TTC549 (cell line): ENCODE measurements around the gene SEPHS1.
"Not testable (repeated sequence)": the region's sequence is repeated elsewhere in the genome, so short reads cannot be mapped to it uniquely, and the experiment has no call there.

Source experiments
- FAIRE-seq: peaks from 2 replicates; lab custom pipeline; 2012; peaks lifted over from hg19 to GRCh38; lab: Jason Lieb, UNC

Gene SEPHS1

GRCh38 chr10:13360587-13360986 lies 12.5 kb upstream of the SEPHS1 start:
- no peak for FAIRE-seq

GRCh38 chr10:13356392-13356791 lies 8.3 kb upstream of the SEPHS1 start:
- FAIRE-seq: no peak

GRCh38 chr10:13354783-13355182 lies 6.7 kb upstream of the SEPHS1 start:
- FAIRE-seq: no peak

GRCh38 chr10:13352519-13352918 lies 4.4 kb upstream of the SEPHS1 start:
- FAIRE-seq: no peak

GRCh38 chr10:13351340-13351915 lies 3.3 kb upstream of the SEPHS1 start:
- no peak for FAIRE-seq

- FAIRE-seq: no peak
These were observed 1.6 kb upstream of the SEPHS1 start for GRCh38 chr10:13349463-13350274.

- FAIRE-seq: no peak
These were observed 465 bp downstream of the SEPHS1 start for GRCh38 chr10:13347500-13348156.

- FAIRE-seq: no peak
These were observed 1.0 kb downstream of the SEPHS1 start for GRCh38 chr10:13347043-13347499.

GRCh38 chr10:13346283-13347042 lies 1.6 kb downstream of the SEPHS1 start:
- no peak for FAIRE-seq

- no peak for FAIRE-seq
These were observed 7.3 kb downstream of the SEPHS1 start for GRCh38 chr10:13340626-13341376.

GRCh38 chr10:13340068-13340467 lies 8.0 kb downstream of the SEPHS1 start:
- no peak for FAIRE-seq

- FAIRE-seq: no peak
These were observed 9.5 kb downstream of the SEPHS1 start for GRCh38 chr10:13338390-13339110.

GRCh38 chr10:13337827-13338196 lies 10.3 kb downstream of the SEPHS1 start:
- FAIRE-seq: no peak

- FAIRE-seq: no peak
These were observed 10.8 kb downstream of the SEPHS1 start for GRCh38 chr10:13337128-13337826.

GRCh38 chr10:13335881-13336280 lies 12.2 kb downstream of the SEPHS1 start:
- no peak for FAIRE-seq

- no peak for FAIRE-seq
These were observed 13.5 kb downstream of the SEPHS1 start for GRCh38 chr10:13334556-13334955.

- no peak for FAIRE-seq
These were observed 16.4 kb downstream of the SEPHS1 start for GRCh38 chr10:13331646-13332045.

- not testable (repeated sequence) for FAIRE-seq
These were observed 17.1 kb downstream of the SEPHS1 start for GRCh38 chr10:13330980-13331379.

- FAIRE-seq: no peak
These were observed 18.5 kb downstream of the SEPHS1 start for GRCh38 chr10:13329565-13329964.

GRCh38 chr10:13328613-13329012 lies 19.5 kb downstream of the SEPHS1 start:
- FAIRE-seq: no peak

GRCh38 chr10:13328126-13328525 lies 20.0 kb downstream of the SEPHS1 start:
- no peak for FAIRE-seq
